Loucy (cell line): ENCODE data around the gene ALOX15.
"Not testable (repeated sequence)": the region's sequence is repeated elsewhere in the genome, so short reads cannot be mapped to it uniquely, and the experiment has no call there.

Experiments
- H2AFZ ChIP-seq: fragments of 200-600 bp; sonication (generic); 2 replicates; pipeline ENCODE4 v1.6.0; 2016; ENCODE audit warnings: antibody characterized with exemption, mild to moderate bottlenecking, low read length, moderate library complexity
- H3F3A ChIP-seq: fragments of 200-600 bp; 2 replicates; pipeline ENCODE4 v1.6.0; 2016; ENCODE audit warnings: antibody characterized with exemption, low read depth, mild to moderate bottlenecking
- H3K27me3 ChIP-seq: fragments of 200-600 bp; sonication (generic); 2 replicates; pipeline ENCODE4 v1.6.1; 2014; ENCODE audit warnings: low read length, mild to moderate bottlenecking; ENCODE audit not compliant: insufficient read depth, poor library complexity, severe bottlenecking
- H3K36me3 ChIP-seq: fragments of 200-600 bp; sonication (generic); 2 replicates; pipeline ENCODE4 v1.6.1; 2016; ENCODE audit warnings: low read length; ENCODE audit not compliant: insufficient read depth
- H3K4me1 ChIP-seq: fragments of 200-600 bp; sonication (generic); 2 replicates; pipeline ENCODE4 v1.5.1; 2014; ENCODE audit warnings: low read length, mild to moderate bottlenecking; ENCODE audit not compliant: insufficient read depth, poor library complexity, severe bottlenecking
- H3K4me2 ChIP-seq: fragments of 200-600 bp; sonication (generic); 2 replicates; pipeline ENCODE4 v1.6.0; 2014; ENCODE audit warnings: antibody characterized with exemption, low read length, low read depth, mild to moderate bottlenecking; ENCODE audit not compliant: poor library complexity, severe bottlenecking
- H3K4me3 ChIP-seq: fragments of 200-600 bp; sonication (generic); 2 replicates; pipeline ENCODE4 v1.5.1; 2014; ENCODE audit warnings: low read length, mild to moderate bottlenecking, mixed read lengths; ENCODE audit not compliant: poor library complexity, severe bottlenecking
- H3K79me2 ChIP-seq: fragments of 200-600 bp; sonication (generic); 2 replicates; pipeline ENCODE4 v1.6.1; 2014; ENCODE audit warnings: low read length; ENCODE audit not compliant: insufficient read depth
- H3K9ac ChIP-seq: fragments of 200-600 bp; sonication (generic); 2 replicates; pipeline ENCODE4 v1.6.0; 2014; ENCODE audit warnings: mild to moderate bottlenecking, low read depth, low read length, moderate library complexity; ENCODE audit not compliant: poor library complexity, severe bottlenecking
- H3K9me2 ChIP-seq: fragments of 200-600 bp; sonication (generic); replicated peaks from 2 replicates; pipeline ENCODE4 v1.6.1; 2016; ENCODE audit warnings: low read depth, low read length, mixed read lengths
- H3K9me3 ChIP-seq: fragments of 200-600 bp; sonication (generic); 2 replicates; pipeline ENCODE4 v1.6.1; 2014; ENCODE audit warnings: mild to moderate bottlenecking, antibody characterized with exemption, low read length, low read depth; ENCODE audit not compliant: insufficient read depth
- H4K20me1 ChIP-seq: fragments of 200-600 bp; sonication (generic); 2 replicates; pipeline ENCODE4 v1.6.0; 2014; ENCODE audit warnings: antibody characterized with exemption, low read length, mild to moderate bottlenecking; ENCODE audit not compliant: insufficient read depth, poor library complexity, severe bottlenecking
- EZH2phosphoT487 ChIP-seq: fragments of 200-600 bp; IDR thresholded peaks from 2 replicates; pipeline ENCODE4 v1.6.1; 2018; ENCODE audit warnings: antibody characterized with exemption, mild to moderate bottlenecking, moderate library complexity, borderline replicate concordance
- TF ChIP-seq, protein P1 (sequence below): fragments of 200-600 bp; sonication (generic); conservative IDR thresholded peaks from 2 replicates; pipeline ENCODE4 v1.5.1; 2014; ENCODE audit warnings: mild to moderate bottlenecking, antibody characterized with exemption, low read length

The ALOX15 gene

DNA sequence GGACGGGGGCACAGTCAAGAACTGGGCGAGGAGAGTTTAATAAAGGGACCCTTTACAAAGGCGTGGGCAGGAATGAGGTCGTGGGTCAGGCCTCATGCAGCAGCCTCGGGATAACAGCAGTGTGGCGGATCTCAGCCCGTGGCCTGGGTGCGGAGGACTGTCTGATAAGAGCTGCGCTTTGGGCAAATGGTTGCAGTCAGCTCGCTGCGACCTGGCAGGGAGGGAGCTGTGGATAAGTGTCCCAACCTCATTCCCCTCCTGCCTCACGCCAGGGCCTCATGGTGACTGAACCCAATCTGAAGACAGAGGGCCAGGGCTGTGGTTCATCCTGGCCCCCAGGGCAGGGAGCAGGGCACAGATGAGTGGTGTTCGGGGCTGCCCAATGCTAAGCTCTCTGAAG is 43.5 kb downstream of the ALOX15 start:
- Histone ChIP-seq H2AFZ (no peak overlapping the region), H3K79me2 (no peaks in the 10 kb centered on the region), H3K9me2 (no peaks in the 10 kb centered on the region), H3K9ac (no peak overlapping the region), H3K9me3 (no peaks in the 10 kb centered on the region), H4K20me1 (no peaks in the 10 kb centered on the region), H3K4me1 (no peaks in the 10 kb centered on the region), H3K27me3 (no peaks in the 10 kb centered on the region), H3K4me3 (no peak overlapping the region), H3K4me2 (no peak overlapping the region), H3K36me3 (no peaks in the 10 kb centered on the region), H3F3A (no peaks in the 10 kb centered on the region)
- no peak for TF ChIP-seq EZH2phosphoT487
- TF ChIP-seq, protein P1, sequence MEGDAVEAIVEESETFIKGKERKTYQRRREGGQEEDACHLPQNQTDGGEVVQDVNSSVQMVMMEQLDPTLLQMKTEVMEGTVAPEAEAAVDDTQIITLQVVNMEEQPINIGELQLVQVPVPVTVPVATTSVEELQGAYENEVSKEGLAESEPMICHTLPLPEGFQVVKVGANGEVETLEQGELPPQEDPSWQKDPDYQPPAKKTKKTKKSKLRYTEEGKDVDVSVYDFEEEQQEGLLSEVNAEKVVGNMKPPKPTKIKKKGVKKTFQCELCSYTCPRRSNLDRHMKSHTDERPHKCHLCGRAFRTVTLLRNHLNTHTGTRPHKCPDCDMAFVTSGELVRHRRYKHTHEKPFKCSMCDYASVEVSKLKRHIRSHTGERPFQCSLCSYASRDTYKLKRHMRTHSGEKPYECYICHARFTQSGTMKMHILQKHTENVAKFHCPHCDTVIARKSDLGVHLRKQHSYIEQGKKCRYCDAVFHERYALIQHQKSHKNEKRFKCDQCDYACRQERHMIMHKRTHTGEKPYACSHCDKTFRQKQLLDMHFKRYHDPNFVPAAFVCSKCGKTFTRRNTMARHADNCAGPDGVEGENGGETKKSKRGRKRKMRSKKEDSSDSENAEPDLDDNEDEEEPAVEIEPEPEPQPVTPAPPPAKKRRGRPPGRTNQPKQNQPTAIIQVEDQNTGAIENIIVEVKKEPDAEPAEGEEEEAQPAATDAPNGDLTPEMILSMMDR = no peak

DNA sequence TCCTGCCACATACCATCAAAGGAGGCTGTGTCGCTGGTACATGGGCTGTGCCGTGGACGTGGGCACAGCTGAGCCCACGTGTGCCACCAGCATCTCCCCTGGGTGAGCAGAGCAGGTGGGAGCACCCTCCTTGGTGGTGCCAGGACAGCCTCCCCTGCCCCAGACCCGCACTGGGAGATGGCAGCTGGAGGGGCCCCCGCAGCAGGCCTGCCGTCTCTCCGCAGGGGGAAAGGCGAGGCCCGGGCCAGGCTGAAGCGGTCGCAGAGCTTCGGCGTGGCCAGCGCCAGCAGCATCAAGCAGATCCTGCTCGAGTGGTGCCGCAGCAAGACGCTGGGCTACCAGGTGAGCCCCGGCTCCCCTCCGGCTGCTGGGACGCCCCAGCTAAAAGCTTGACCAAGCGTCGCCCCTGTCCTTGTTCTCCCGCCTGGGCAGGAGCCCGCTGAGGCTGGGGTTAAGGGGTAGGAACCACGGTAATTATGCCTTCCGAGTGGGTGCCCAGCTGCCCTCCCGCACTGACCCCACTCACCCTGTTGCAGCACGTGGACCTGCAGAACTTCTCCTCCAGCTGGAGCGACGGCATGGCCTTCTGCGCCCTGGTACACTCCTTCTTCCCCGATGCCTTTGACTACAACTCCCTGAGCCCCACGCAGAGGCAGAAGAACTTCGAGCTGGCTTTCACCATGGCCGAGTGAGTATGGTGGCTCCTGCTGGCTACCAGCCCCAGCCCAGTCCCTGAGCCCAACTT is 44.7 kb downstream of the ALOX15 start:
- Histone ChIP-seq H3K36me3 (no peaks in the 10 kb centered on the region), H3K4me1 (no peaks in the 10 kb centered on the region), H3K79me2 (no peaks in the 10 kb centered on the region), H3K9me3 (no peaks in the 10 kb centered on the region), H3K27me3 (no peaks in the 10 kb centered on the region), H2AFZ (no peak overlapping the region), H4K20me1 (no peaks in the 10 kb centered on the region), H3K9ac (no peak overlapping the region), H3K9me2 (no peaks in the 10 kb centered on the region), H3K4me3 (no peak overlapping the region), H3F3A (no peaks in the 10 kb centered on the region), H3K4me2 (no peak overlapping the region)
- TF ChIP-seq, protein P1 = no peak
- no peak for TF ChIP-seq EZH2phosphoT487

DNA sequence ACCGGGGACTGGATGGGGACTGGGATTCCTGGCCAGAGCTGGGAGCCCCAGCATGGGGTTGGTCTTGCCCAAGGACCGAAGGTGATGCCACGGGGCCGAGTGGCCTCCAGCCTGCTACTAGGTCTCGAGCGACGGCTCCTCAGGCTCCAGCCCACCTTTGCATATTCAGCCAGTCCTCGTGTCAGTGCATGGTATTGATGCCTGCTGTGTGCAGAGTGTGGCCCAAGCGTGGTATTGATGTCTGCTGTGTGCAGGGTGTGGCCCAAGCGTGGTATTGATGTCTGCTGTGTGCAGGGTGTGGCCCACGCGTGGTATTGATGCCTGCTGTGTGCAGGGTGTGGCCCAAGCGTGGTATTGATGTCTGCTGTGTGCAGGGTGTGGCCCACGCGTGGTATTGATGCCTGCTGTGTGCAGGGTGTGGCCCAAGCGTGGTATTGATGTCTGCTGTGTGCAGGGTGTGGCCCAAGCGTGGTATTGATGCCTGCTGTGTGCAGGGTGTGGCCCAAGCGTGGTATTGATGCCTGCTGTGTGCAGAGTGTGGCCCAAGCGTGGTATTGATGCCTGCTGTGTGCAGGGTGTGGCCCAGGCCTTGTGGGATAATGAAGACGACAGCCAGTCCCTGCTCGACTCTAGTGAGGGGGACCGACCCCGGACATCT is 45.7 kb downstream of the ALOX15 start:
- not testable (repeated sequence) for H3K9ac ChIP-seq, H3K9me3 ChIP-seq, H3K4me3 ChIP-seq, H3K79me2 ChIP-seq, H3K4me2 ChIP-seq, H4K20me1 ChIP-seq, H3K4me1 ChIP-seq, H3K9me2 ChIP-seq, H3K27me3 ChIP-seq, H2AFZ ChIP-seq, H3F3A ChIP-seq, H3K36me3 ChIP-seq
